Activated CD4-positive, alpha-beta T cell treated with anti-CD3 and anti-CD28 coated beads, Interleukin-2, Interleukin-4, amounts not matched to agents 100 ng/mL and 50 ng/mL, durations not matched to agents 16 hours and 8 hours (primary cell): ENCODE measurements around the gene ZNF611.
"Not testable (repeated sequence)": the region's sequence is repeated elsewhere in the genome, so short reads cannot be mapped to it uniquely, and the experiment has no call there.

ENCODE experiments used
- DNase-seq: peaks from one replicate; pipeline ENCODE4 v3.0.0-alpha.2; 2020; ENCODE audit warnings: low spot score

Gene ZNF611

GRCh38 chr19:52681216-52681615, 53.6 kb downstream of the ZNF611 start:
- not testable (repeated sequence) for DNase-seq

GRCh38 chr19:52679598-52679997, 55.2 kb downstream of the ZNF611 start:
- no peak for DNase-seq

DNA sequence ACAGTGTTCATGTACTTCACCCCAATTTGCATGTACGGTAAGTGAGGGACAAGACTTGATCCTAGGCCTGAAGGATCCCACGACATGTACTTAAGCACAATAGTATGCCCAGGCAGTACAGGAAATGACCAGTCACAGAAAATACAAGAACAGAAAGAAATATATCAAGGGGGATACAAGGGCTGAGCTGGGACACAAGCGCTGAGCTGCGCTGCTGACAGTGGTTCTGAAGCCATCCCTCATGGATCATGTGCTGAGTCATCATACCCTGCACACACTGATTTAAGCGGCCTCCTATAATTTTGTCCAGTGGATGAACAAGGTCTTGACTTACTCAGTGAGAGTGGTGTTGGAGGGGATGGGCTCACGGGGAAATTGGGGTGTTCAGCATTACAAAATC, 59.6 kb downstream of the ZNF611 start:
- DNase-seq: not testable (repeated sequence)

- no peak for DNase-seq
Measured at GRCh38 chr19:52673014-52673413, 61.8 kb downstream of the ZNF611 start.

GRCh38 chr19:52670046-52670445, 64.8 kb downstream of the ZNF611 start:
- no peak for DNase-seq

DNA sequence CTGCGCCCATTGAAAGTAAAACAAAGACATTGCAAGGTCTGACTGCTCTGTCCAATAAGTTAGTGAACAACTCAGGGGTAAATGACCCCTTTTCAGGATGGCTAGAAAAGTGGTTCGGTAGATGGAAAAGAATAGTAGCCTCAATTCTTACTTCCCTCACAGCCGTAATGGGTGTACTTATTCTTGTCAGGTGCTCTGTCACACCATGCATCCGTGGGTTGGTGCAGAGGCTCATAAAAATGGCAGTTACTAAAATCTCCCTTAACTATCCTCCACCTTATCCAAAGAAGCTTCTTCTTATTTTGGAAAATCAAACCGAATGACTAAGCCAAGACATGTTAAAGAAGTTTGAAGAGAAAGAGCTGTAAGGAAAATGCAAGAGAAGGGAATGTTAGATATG, 65.3 kb downstream of the ZNF611 start:
- DNase-seq: no peak

DNA sequence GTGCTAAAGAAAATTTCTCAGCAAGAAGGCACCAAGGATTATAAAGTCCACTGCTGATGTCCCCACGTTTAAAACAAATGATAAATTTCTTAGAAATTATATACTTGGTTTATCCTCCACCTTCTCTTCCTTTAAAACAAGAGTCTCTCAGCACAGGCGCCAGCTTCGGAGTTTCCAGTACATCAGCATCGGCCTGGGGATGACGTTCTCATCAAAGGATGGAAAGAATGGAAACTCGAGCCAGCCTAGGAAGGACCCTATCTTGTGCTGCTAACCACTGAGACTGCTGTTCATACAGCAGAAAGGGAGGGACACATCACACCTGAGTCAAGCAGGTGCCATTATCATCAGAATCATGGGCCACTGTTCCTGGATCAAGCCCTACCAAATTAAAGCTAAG, 66.9 kb downstream of the ZNF611 start:
- DNase-seq: no peak

GRCh38 chr19:52666506-52666905, 68.3 kb downstream of the ZNF611 start:
- DNase-seq: no peak

- no peak for DNase-seq
Measured at GRCh38 chr19:52665529-52665928, 69.3 kb downstream of the ZNF611 start.

- no peak for DNase-seq
Measured at GRCh38 chr19:52665027-52665426, 69.8 kb downstream of the ZNF611 start.

DNA sequence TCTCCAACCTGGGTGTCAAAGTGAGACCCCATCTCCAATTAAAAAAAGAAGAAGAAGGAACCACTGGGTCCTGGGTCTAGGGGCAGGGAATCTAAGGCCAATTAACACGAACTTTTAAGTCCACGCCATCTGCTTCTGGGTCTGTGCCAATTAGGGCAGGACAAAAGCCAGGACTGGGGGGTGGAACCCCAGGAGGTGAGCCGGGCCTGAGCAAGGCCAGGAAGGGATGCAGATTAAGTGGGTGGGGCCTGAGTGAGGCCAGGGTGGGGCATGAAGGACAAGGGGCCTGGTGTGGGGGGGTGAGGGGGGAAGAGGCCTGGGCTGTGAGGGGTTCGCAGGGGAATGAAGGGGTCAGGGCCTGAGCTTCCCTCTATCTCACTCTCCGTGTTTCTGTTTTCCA, 70.4 kb downstream of the ZNF611 start:
- no peak for DNase-seq

DNA sequence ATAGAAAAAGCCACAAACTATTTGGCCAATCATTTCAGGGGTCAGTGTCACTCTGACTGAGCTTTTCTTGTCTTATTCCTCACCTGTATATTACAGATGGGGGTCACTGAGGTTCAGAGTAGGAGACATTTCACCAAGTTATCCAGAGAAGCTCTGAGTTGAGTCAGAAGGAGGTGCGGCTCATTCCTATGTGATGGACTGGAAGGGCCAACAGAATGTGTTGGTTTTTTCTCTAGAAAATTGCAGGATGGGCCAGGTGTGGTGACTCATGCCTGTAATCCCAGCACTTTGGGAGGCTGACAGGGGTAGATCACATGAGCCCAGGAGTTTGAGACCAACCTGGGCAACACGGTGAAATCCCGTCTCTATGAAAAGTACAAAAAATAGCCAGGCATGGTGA, 72.2 kb downstream of the ZNF611 start:
- DNase-seq: no peak

DNA sequence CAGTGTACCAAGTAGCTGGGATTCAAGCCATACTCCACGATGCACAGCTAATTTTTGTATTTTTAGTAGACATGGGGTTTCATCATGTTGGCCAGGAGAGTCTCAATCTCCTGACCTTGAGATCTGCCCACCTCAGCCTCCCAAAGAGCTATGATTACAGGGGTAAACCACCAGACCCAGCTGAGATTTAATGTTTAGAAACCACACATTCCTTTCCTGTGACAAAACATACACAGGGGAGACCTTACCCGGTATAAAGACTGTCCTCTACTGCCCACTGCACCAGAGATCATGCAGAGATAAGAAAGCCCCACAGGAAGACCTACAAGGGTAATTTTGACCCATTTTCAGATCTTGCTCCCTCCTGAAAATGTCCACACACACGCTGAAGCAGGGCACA, 73.9 kb downstream of the ZNF611 start:
- DNase-seq: no peak

DNA sequence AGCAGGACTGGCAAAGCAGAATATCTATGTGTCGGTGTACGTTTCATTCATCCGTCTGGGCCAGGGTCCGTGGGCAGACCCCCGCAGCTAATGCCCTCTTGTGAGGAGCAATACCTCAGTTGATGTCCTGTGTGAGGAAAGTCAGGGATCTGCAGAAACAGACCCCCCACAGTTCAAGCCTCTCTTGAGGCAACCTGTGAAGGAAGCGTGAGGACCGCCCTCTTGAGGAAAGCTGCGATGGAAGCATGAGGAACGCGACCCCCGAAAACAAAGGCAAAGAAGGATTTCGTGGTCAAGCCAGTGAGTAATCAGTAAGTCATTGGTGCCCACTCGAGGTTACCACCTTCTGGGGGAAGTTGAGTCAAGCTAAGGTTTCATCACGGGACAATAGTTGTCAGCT, 75.8 kb downstream of the ZNF611 start:
- DNase-seq: no peak

DNA sequence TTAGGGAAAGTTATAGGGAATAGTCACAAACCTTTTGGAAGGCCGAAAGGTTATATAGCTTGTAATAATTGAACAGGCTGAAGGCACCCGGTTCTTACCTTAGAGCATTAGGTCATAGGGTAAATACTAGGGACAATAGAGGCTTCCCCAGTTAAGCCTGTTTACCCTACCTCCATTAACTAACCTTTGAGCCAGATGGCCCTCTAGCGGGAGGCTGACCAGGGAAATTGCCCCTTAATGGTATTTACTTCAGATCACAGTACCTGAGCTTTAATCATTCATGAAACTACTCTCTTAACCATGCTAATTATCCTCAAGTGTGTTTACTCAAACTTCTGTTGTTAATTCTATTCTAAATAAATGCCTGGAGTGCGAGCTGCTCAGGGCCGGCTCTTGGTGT, 76.2 kb downstream of the ZNF611 start:
- no peak for DNase-seq

DNA sequence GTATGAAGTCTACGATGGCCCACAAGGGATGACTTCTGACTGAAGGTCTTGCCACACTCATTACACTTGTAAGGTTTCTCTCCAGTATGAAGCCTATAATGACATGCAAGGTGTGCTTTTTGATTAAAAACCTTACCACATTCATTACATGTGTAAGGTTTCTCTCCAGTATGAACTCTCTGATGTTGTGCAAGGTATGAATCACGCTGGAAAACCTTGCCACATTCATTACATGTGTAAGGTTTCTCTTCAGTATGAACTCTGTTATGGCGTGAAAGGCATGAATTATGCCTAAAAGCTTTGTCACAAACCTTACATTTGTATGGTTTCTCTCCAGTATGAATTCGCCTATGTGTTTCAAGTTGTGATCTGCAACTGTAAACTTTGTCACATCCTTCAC, 81.7 kb downstream of the ZNF611 start:
- no peak for DNase-seq
